Regular cardiac myocyte (primary cell): ENCODE data around the gene RICTOR. TPM values are rescaled to one million over a fixed set of nuclear protein-coding genes. Genes with fewer than 3 reads are reported as not detected.

Source experiments
- total RNA-seq: library from RNA; depleted of rRNA; stranded (reverse); fragments of >200 nt; gene quantifications from 2 replicates; pipeline ENCODE4 v1.2.3, GENCODE V29; 2014

Gene RICTOR
- total RNA-seq = 25.9 and 47.1 TPM in 2 replicates

GRCh38 chr5:39074017-39074814 lies at the start of gene RICTOR:
Gene RICTOR, minus strand, starts transcription at chr5:39074399. Its CDS starts 22 bp downstream, at chr5:39074377.

Other genes starting within 250 kb of the RICTOR start
- 50.4 and 109 TPM in 2 replicates for gene OSMR, start 228.4 kb downstream of the RICTOR start, total RNA-seq
- gene FYB1, start 145.2 kb upstream of the RICTOR start, total RNA-seq = under 0.01 and 0.77 TPM in 2 replicates